ENCODE data around the gene TUBB. TPM values are rescaled to one million over a fixed set of nuclear protein-coding genes. Genes with fewer than 3 reads are reported as not detected.

The TUBB gene
- total and polyA plus RNA-seq, 2 of the 8 experiments (the other 6 are each of a cell fraction or from before 2014, with no cell fraction given): 1,880 to 3,022 TPM

DNA sequence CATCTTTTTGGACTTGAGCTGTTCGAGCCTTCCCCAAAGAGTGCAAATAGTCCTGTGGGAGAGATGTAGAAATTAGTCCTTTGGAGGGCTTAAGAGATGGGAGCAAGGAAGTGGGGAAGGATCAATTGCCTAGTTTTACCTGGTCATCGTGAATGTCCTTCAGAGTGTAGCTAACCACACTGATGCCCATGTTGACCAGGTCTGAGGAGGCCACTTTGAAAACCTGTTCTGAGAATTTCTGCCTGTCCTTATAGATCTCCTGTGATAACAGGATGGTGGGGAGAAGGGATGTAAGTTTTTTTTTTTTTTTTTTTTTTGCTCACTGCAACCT lies 20.4 kb downstream of the TUBB start:
- no peak overlapping the region for H3K9ac ChIP-seq (replicated peaks in 1 of 4; ENCODE audit: extremely low read depth in 1 of 4, low read depth in 3 of 4, low read length in 3 of 4)
- H2AK5ac ChIP-seq (ENCODE audit: low read depth, low read length): no peak overlapping the region
- POLR2A ChIA-PET (ENCODE audit: partially characterized antibody): interaction anchor here (0.5 to 17.3 kb wide), 3 partner anchors 16 to 173 kb away, joined by 3 to 337 read pairs (median 3); partner anchors contain the start of genes MDC1 and TUBB
- H4K20me1 ChIP-seq (replicated peaks in 1 of 2; ENCODE audit: control insufficient read depth in 1 of 2, insufficient read depth in 2 of 2, low read length in 2 of 2): peaks cover 3 to 4% of the 10 kb centered on the region in 2 experiments
- H2BK15ac ChIP-seq (ENCODE audit: low read length): no peak overlapping the region
- no peak overlapping the region for H3K14ac ChIP-seq (ENCODE audit: insufficient read length)
- peaks cover 3 to 18% (median 7%) of the 10 kb centered on the region in 4 experiments; a peak in 6 of 7 replicates for H3K4me1 ChIP-seq (replicated peaks in 1 of 4; ENCODE audit: control insufficient read depth in 3 of 4, insufficient read depth in 4 of 4, low read length in 3 of 4)
- no peak overlapping the region for H2BK20ac ChIP-seq (ENCODE audit: low read length)
- H3K9me3 ChIP-seq (ENCODE audit: insufficient read depth in 2 of 2, low read depth in 1 of 2, low read length in 1 of 2): no peaks in the 10 kb centered on the region
- H4K8ac ChIP-seq (ENCODE audit: extremely low read depth, insufficient read depth, low read length): no peak overlapping the region
- H3K4me2 ChIP-seq (ENCODE audit: insufficient read depth in 1 of 2, low read depth in 2 of 2, low read length in 2 of 2): no peak overlapping the region
- no peak overlapping the region for H3K23ac ChIP-seq (ENCODE audit: insufficient read length)
- H3K4ac ChIP-seq (replicated peaks; ENCODE audit: insufficient read length, low read depth, low read length): no peak overlapping the region
- H3K27me3 ChIP-seq (replicated peaks in 1 of 4; ENCODE audit: control insufficient read depth in 3 of 4, extremely low read depth in 1 of 4, insufficient read depth in 3 of 4, low read length in 3 of 4): no peaks in the 10 kb centered on the region; a peak in 1 of 7 replicates
- no peak overlapping the region for H3K56ac ChIP-seq (replicated peaks; ENCODE audit: insufficient read length, low read depth, low read length)
- no peak overlapping the region for H4K5ac ChIP-seq (ENCODE audit: insufficient read length, low read depth, low read length)
- no peak overlapping the region for H2BK5ac ChIP-seq (ENCODE audit: low read depth, low read length)
- peaks cover 18% of the 10 kb centered on the region; the same call in 1 of the 2 replicates for H3K23me2 ChIP-seq (ENCODE audit: low read depth, low read length)
- H2AFZ ChIP-seq (ENCODE audit: low read length): no peak overlapping the region
- no peak overlapping the region for H2BK120ac ChIP-seq (replicated peaks; ENCODE audit: low read depth, low read length)
- H4K91ac ChIP-seq (replicated peaks; ENCODE audit: insufficient read length, low read length): no peak overlapping the region
- H2BK12ac ChIP-seq (ENCODE audit: low read depth, low read length): no peak overlapping the region
- no peak overlapping the region for H3K27ac ChIP-seq (ENCODE audit: low read depth, low read length)
- H3K4me3 ChIP-seq (ENCODE audit: extremely low read depth in 1 of 4, insufficient read depth in 2 of 4, low read depth in 3 of 4, low read length in 4 of 4): no peak overlapping the region
- CTCF ChIA-PET (ENCODE audit: partially characterized antibody): interaction anchor here (0.6 to 4.8 kb wide), 11 partner anchors 9 to 329 kb away, joined by 3 to 26 read pairs (median 4); no protein-coding TSS in a partner anchor
- H3K79me2 ChIP-seq (ENCODE audit: control insufficient read depth in 1 of 2, insufficient read depth in 2 of 2, low read length in 2 of 2): peaks cover 0 to 11% of the 10 kb centered on the region in 2 experiments; a peak in 3 of 4 replicates
- peaks cover 9% of the 10 kb centered on the region for H3K79me1 ChIP-seq (ENCODE audit: low read depth, low read length)
- FAIRE-seq (no peak), DNase-seq (ENCODE audit: low read depth in 1 of 2, low spot score in 2 of 2) (no peak)
- no peak overlapping the region for H3K18ac ChIP-seq (ENCODE audit: extremely low read depth, low read length)
- 95% methylated on average over 2 of the region's 2 CpGs; no CpG with 5 or more reads in 1 of the 2 experiments for WGBS, 2 experiments (ENCODE audit: extremely low coverage in 1 of 2, insufficient coverage in 1 of 2, insufficient read length in 1 of 2, insufficient replicate concordance in 2 of 2, low coverage in 1 of 2, low lambda C conversion rate in 2 of 2, missing lambda C conversion rate in 1 of 2)
- H3K36me3 ChIP-seq (ENCODE audit: control insufficient read depth in 2 of 4, insufficient read depth in 4 of 4, low read length in 3 of 4): peaks cover 15 to 46% (median 30%) of the 10 kb centered on the region in 4 experiments
- TF ChIP-seq POLR2A (IDR thresholded peaks at IDR 0.05; ENCODE audit: control extremely low read depth in 1 of 2, low read depth in 2 of 2, low read length in 2 of 2) (no peak), HDAC6 (IDR thresholded peaks at IDR 0.05; ENCODE audit: low read depth, low read length) (no peak), HDAC2 (IDR thresholded peaks at IDR 0.05; ENCODE audit: borderline replicate concordance in 1 of 2, low read depth in 2 of 2, low read length in 2 of 2) (no peak), RBBP5 (IDR thresholded peaks at IDR 0.05; ENCODE audit: borderline replicate concordance, low read depth, low read length) (no peak), EP300 (IDR thresholded peaks at IDR 0.05; ENCODE audit: borderline replicate concordance in 1 of 2, low read depth in 2 of 2, low read length in 2 of 2) (no peak), FOSL1 (IDR thresholded peaks at IDR 0.05; ENCODE audit: insufficient read depth, low read depth, low read length) (no peak), BACH1 (IDR thresholded peaks at IDR 0.05; ENCODE audit: low read length) (no peak), RFX5 (IDR thresholded peaks at IDR 0.05; ENCODE audit: borderline replicate concordance, low read depth, low read length) (no peak), KDM1A (IDR thresholded peaks at IDR 0.05; ENCODE audit: borderline replicate concordance, low read length) (no peak), POLR2AphosphoS5 (IDR thresholded peaks at IDR 0.05; ENCODE audit: low read depth, low read length) (no peak), SP2 (IDR thresholded peaks at IDR 0.05; ENCODE audit: low read length) (no peak), SP4 (IDR thresholded peaks at IDR 0.05; ENCODE audit: low read length) (no peak), CBX5 (IDR thresholded peaks at IDR 0.05; ENCODE audit: low read depth, low read length) (no peak), TAF1 (IDR thresholded peaks at IDR 0.05; ENCODE audit: low read depth, low read length) (no peak), TAF7 (optimal IDR thresholded peaks at IDR 0.05; ENCODE audit: borderline replicate concordance, low read depth, low read length) (no peak)
